Measurements from ENCODE around the gene ATP1B3.

The ATP1B3 gene

GRCh38 chr3:141859651-141860050 lies 16.8 kb upstream of the ATP1B3 start:
- POLR2A ChIA-PET = no interaction called here
- CTCF ChIA-PET = no interaction called here
- no peak for DNase-seq (ENCODE audit: extremely low spot score)
- no peak for TF ChIP-seq CTCF (IDR thresholded peaks at IDR 0.05; ENCODE audit: control extremely low read depth, extremely low read depth, low read depth, missing control alignments)

DNA sequence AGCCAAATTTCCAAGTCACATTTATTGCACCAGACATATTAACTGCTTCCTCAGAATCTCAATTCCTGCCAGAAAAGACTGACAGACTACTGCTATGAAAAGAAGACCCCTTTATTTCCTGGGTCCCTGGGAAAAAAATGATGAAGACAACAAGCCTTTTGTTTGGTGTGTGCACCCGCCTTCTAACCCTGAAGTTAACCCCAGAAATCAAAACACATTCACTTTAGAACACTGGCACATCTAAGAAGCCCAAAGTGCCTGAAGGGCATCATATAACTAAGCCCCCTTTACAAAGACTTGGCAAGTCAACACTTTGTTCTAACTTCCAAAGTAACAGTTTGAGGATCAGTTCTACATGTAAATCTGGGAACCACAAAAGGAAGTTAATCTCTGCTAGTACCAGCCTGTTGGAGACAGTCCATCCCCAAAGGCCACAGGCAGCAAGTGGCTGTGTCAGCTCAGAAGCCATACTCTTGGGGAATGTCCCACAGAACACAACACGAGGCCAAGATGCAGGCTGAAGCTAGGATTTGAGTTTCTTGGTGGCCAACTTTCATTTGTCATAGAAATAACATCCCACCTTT lies 16.3 kb upstream of the ATP1B3 start:
- POLR2A ChIA-PET = no interaction called here
- no peak for TF ChIP-seq CTCF (IDR thresholded peaks at IDR 0.05; ENCODE audit: control extremely low read depth, extremely low read depth, low read depth, missing control alignments)
- CTCF ChIA-PET = interaction anchor here (1.4 kb wide), 1 partner anchor 15 kb away, joined by 4 read pairs; no protein-coding TSS in a partner anchor
- DNase-seq (ENCODE audit: extremely low spot score) = no peak

GRCh38 chr3:141860766-141861513 lies 15.5 kb upstream of the ATP1B3 start:
- ChIA-PET POLR2A (no interaction called here), CTCF (interaction anchor here (0.9 to 1.4 kb wide), 2 partner anchors 10 to 15 kb away, joined by 3 to 4 read pairs; no protein-coding TSS in a partner anchor)
- no peak for TF ChIP-seq CTCF (IDR thresholded peaks at IDR 0.05; ENCODE audit: control extremely low read depth, extremely low read depth, low read depth, missing control alignments)
- no peak for DNase-seq (ENCODE audit: extremely low spot score)

DNA sequence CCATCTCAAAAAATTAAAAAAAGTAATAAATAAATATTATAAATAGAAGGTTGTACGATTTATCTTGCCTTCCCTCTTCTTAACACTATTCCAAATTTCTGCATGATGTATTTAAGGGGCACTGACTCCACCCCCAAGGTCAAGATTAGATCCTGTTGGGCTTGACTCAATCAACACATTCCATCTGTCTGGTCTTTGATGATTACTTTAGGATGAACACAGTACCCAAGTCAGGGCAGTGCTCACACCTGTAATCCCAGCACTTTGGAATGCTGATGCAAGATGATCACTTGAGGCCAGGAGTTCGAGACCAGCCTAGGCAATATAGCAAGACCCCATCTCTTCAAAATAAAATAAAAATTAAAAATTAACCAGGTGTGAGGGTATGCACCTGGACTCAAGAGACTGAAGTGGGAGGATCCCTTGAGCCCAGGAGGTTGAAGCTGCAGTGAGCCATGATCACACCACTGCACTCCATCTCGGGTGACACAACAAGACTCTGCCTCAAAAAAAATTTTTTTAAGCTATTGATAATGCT lies 14.1 kb upstream of the ATP1B3 start:
- no peak for TF ChIP-seq CTCF (IDR thresholded peaks at IDR 0.05; ENCODE audit: control extremely low read depth, extremely low read depth, low read depth, missing control alignments)
- DNase-seq (ENCODE audit: extremely low spot score) = no peak
- ChIA-PET CTCF (interaction anchor here (2.5 kb wide), 1 partner anchor 13 kb away, joined by 15 read pairs; no protein-coding TSS in a partner anchor), POLR2A (no interaction called here)

DNA sequence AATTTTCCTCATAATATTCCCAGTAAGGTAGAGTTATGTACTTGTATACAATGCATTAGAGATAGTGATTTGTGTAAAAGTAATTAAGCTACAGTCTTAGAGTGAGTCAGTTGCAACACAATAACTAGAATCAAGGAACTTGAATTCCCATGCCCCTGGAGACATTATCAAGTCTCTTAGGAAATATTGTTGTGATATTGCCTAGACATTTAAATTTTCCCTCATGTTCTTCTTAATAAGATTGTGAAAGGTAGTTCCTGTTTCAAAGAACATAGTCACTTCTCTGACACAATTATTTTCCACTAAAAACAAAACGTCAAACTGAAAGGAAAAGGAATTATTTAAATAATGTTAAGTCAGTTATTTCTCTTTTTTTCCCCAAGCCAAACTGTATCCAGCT lies 13.0 kb upstream of the ATP1B3 start:
- no peak for DNase-seq (ENCODE audit: extremely low spot score)

More for the DNA sequence above, 13.0 kb upstream of the ATP1B3 start:
- ChIA-PET CTCF (interaction anchor here (2.5 kb wide), 1 partner anchor 11 kb away, joined by 15 read pairs; no protein-coding TSS in a partner anchor), POLR2A (no interaction called here)
- no peak for TF ChIP-seq CTCF (IDR thresholded peaks at IDR 0.05; ENCODE audit: control extremely low read depth, extremely low read depth, low read depth, missing control alignments)
